Measurements from ENCODE around the gene SLAMF8.

- no peak for TF ChIP-seq CTCF (IDR thresholded peaks at IDR 0.05; ENCODE audit: insufficient read depth, low read length, poor library complexity, severe bottlenecking)
- TF ChIP-seq EZH2phosphoT487 (conservative IDR thresholded peaks at IDR 0.05; ENCODE audit: low read length), result no peak
These were observed 10.7 kb upstream of the SLAMF8 start for GRCh38 chr1:159815926-159816325.
